ENCODE measurements around the gene TUBB4B. TPM values are rescaled to one million over a fixed set of nuclear protein-coding genes. Genes with fewer than 3 reads are reported as not detected.

The TUBB4B gene
- 199 TPM for polyA plus RNA-seq (2012; ENCODE audit: low read depth, missing spikeins)

GRCh38 chr9:137240841-137241489 is at the start of gene TUBB4B:
Gene TUBB4B (plus strand): TSS chr9:137241287. CDS start chr9:137241361, 74 bp downstream.
- DNase-seq (ENCODE audit: insufficient read length, low spot score) (peak; percentile 99), FAIRE-seq (peak; percentile 100)
- TF ChIP-seq PAX5 (IDR thresholded peaks at IDR 0.05; ENCODE audit: insufficient read depth, low read length, severe bottlenecking), result no peak
- peak; percentile 90 for TF ChIP-seq POU2F2 (IDR thresholded peaks at IDR 0.05; ENCODE audit: low read depth, low read length)
- TF ChIP-seq SPI1 (IDR thresholded peaks at IDR 0.05; ENCODE audit: low read depth, low read length), result no peak
- TF ChIP-seq POLR2AphosphoS5 (IDR thresholded peaks at IDR 0.05; ENCODE audit: low read depth, low read length), result peak; percentile 99
- peak; percentile 99 for TF ChIP-seq TAF1 (IDR thresholded peaks at IDR 0.05; ENCODE audit: low read depth, low read length)
- peak; percentile 99 for TF ChIP-seq POLR2A (IDR thresholded peaks at IDR 0.05; ENCODE audit: low read depth, low read length)

GRCh38 chr9:137191691-137192447 is 49.2 kb upstream of the TUBB4B start:
- no peak for DNase-seq (ENCODE audit: insufficient read length, low spot score)
- no peak for TF ChIP-seq SPI1 (IDR thresholded peaks at IDR 0.05; ENCODE audit: low read depth, low read length)
- no peak for TF ChIP-seq POLR2A (IDR thresholded peaks at IDR 0.05; ENCODE audit: low read depth, low read length)
- TF ChIP-seq POLR2AphosphoS5 (IDR thresholded peaks at IDR 0.05; ENCODE audit: low read depth, low read length), result no peak
- no peak for TF ChIP-seq POU2F2 (IDR thresholded peaks at IDR 0.05; ENCODE audit: low read depth, low read length)
- TF ChIP-seq TAF1 (IDR thresholded peaks at IDR 0.05; ENCODE audit: low read depth, low read length), result no peak
- FAIRE-seq, result no peak

- FAIRE-seq, result no peak
- DNase-seq (ENCODE audit: insufficient read length, low spot score), result no peak
- no peak for TF ChIP-seq PAX5 (IDR thresholded peaks at IDR 0.05; ENCODE audit: insufficient read depth, low read length, severe bottlenecking)
- TF ChIP-seq POLR2AphosphoS5 (IDR thresholded peaks at IDR 0.05; ENCODE audit: low read depth, low read length), result no peak
- TF ChIP-seq SPI1 (IDR thresholded peaks at IDR 0.05; ENCODE audit: low read depth, low read length), result no peak
- TF ChIP-seq POLR2A (IDR thresholded peaks at IDR 0.05; ENCODE audit: low read depth, low read length), result no peak
- TF ChIP-seq TAF1 (IDR thresholded peaks at IDR 0.05; ENCODE audit: low read depth, low read length), result no peak
Measured at GRCh38 chr9:137192448-137192780, 48.7 kb upstream of the TUBB4B start.

- TF ChIP-seq POLR2AphosphoS5 (IDR thresholded peaks at IDR 0.05; ENCODE audit: low read depth, low read length) (no peak), POLR2A (IDR thresholded peaks at IDR 0.05; ENCODE audit: low read depth, low read length) (no peak), PAX5 (IDR thresholded peaks at IDR 0.05; ENCODE audit: insufficient read depth, low read length, severe bottlenecking) (no peak), TAF1 (IDR thresholded peaks at IDR 0.05; ENCODE audit: low read depth, low read length) (no peak), SPI1 (IDR thresholded peaks at IDR 0.05; ENCODE audit: low read depth, low read length) (no peak), POU2F2 (IDR thresholded peaks at IDR 0.05; ENCODE audit: low read depth, low read length) (no peak)
- DNase-seq (ENCODE audit: insufficient read length, low spot score) (no peak), FAIRE-seq (no peak)
Measured at GRCh38 chr9:137192859-137193258, 48.2 kb upstream of the TUBB4B start.

GRCh38 chr9:137193771-137194170 is 47.3 kb upstream of the TUBB4B start:
- DNase-seq (ENCODE audit: insufficient read length, low spot score) (no peak), FAIRE-seq (no peak)
- TF ChIP-seq POU2F2 (IDR thresholded peaks at IDR 0.05; ENCODE audit: low read depth, low read length), result no peak
- TF ChIP-seq POLR2AphosphoS5 (IDR thresholded peaks at IDR 0.05; ENCODE audit: low read depth, low read length), result no peak
- no peak for TF ChIP-seq POLR2A (IDR thresholded peaks at IDR 0.05; ENCODE audit: low read depth, low read length)
- TF ChIP-seq TAF1 (IDR thresholded peaks at IDR 0.05; ENCODE audit: low read depth, low read length), result no peak
- TF ChIP-seq SPI1 (IDR thresholded peaks at IDR 0.05; ENCODE audit: low read depth, low read length), result no peak
- no peak for TF ChIP-seq PAX5 (IDR thresholded peaks at IDR 0.05; ENCODE audit: insufficient read depth, low read length, severe bottlenecking)

- DNase-seq (ENCODE audit: insufficient read length, low spot score), result no peak
- TF ChIP-seq SPI1 (IDR thresholded peaks at IDR 0.05; ENCODE audit: low read depth, low read length), result no peak
- no peak for TF ChIP-seq PAX5 (IDR thresholded peaks at IDR 0.05; ENCODE audit: insufficient read depth, low read length, severe bottlenecking)
- no peak for TF ChIP-seq POLR2AphosphoS5 (IDR thresholded peaks at IDR 0.05; ENCODE audit: low read depth, low read length)
- TF ChIP-seq TAF1 (IDR thresholded peaks at IDR 0.05; ENCODE audit: low read depth, low read length), result no peak
- no peak for TF ChIP-seq POLR2A (IDR thresholded peaks at IDR 0.05; ENCODE audit: low read depth, low read length)
- TF ChIP-seq POU2F2 (IDR thresholded peaks at IDR 0.05; ENCODE audit: low read depth, low read length), result no peak
- no peak for FAIRE-seq
Measured at GRCh38 chr9:137194388-137194787, 46.7 kb upstream of the TUBB4B start.

- FAIRE-seq (no peak), DNase-seq (ENCODE audit: insufficient read length, low spot score) (no peak)
- TF ChIP-seq TAF1 (IDR thresholded peaks at IDR 0.05; ENCODE audit: low read depth, low read length), result no peak
- no peak for TF ChIP-seq SPI1 (IDR thresholded peaks at IDR 0.05; ENCODE audit: low read depth, low read length)
- no peak for TF ChIP-seq POLR2AphosphoS5 (IDR thresholded peaks at IDR 0.05; ENCODE audit: low read depth, low read length)
- no peak for TF ChIP-seq PAX5 (IDR thresholded peaks at IDR 0.05; ENCODE audit: insufficient read depth, low read length, severe bottlenecking)
- no peak for TF ChIP-seq POU2F2 (IDR thresholded peaks at IDR 0.05; ENCODE audit: low read depth, low read length)
- no peak for TF ChIP-seq POLR2A (IDR thresholded peaks at IDR 0.05; ENCODE audit: low read depth, low read length)
Measured at GRCh38 chr9:137194909-137195308, 46.2 kb upstream of the TUBB4B start.

- FAIRE-seq, result no peak
- no peak for DNase-seq (ENCODE audit: insufficient read length, low spot score)
- no peak for TF ChIP-seq POLR2A (IDR thresholded peaks at IDR 0.05; ENCODE audit: low read depth, low read length)
- TF ChIP-seq PAX5 (IDR thresholded peaks at IDR 0.05; ENCODE audit: insufficient read depth, low read length, severe bottlenecking), result no peak
- no peak for TF ChIP-seq SPI1 (IDR thresholded peaks at IDR 0.05; ENCODE audit: low read depth, low read length)
- TF ChIP-seq POLR2AphosphoS5 (IDR thresholded peaks at IDR 0.05; ENCODE audit: low read depth, low read length), result no peak
- no peak for TF ChIP-seq TAF1 (IDR thresholded peaks at IDR 0.05; ENCODE audit: low read depth, low read length)
- no peak for TF ChIP-seq POU2F2 (IDR thresholded peaks at IDR 0.05; ENCODE audit: low read depth, low read length)
Measured at GRCh38 chr9:137195525-137196220, 45.4 kb upstream of the TUBB4B start.
